K562 (cell line): ENCODE results near the gene OXSR1. TPM values are rescaled to one million over a fixed set of nuclear protein-coding genes. Genes with fewer than 3 reads are reported as not detected.

Source experiments
- ESRRA ChIP-seq: fragments of 450-650 bp; IDR thresholded peaks from 2 replicates; pipeline ENCODE4 v1.6.1; 2014; ENCODE audit warnings: low read depth, mild to moderate bottlenecking, moderate library complexity, borderline replicate concordance
- JUN ChIP-seq, 2 experiments: sonication (generic) in 1 of 2; formaldehyde crosslinking in 1 of 2; IDR thresholded peaks; 2 replicates each; pipeline versions ENCODE4 v1.6.1 to v1.8.0; 2012 to 2022; ENCODE audit warnings: borderline replicate concordance in 2 of 2, mild to moderate bottlenecking in 2 of 2, improper control_type of control experiment in 1 of 2, low read depth in 1 of 2, low read length in 1 of 2, missing genetic modification reagents in 1 of 2
- KAT2B ChIP-seq: IDR thresholded peaks from one replicate; pipeline ENCODE4 v1.6.1; 2012; ENCODE audit warnings: low read depth, mild to moderate bottlenecking, control low read depth, inconsistent platforms, low read length, moderate library complexity
- MAZ ChIP-seq, 2 experiments: fragments of 450-650 bp in 1 of 2; sonication (generic) in 1 of 2; formaldehyde crosslinking; IDR thresholded peaks in 1 of 2; conservative IDR thresholded peaks in 1 of 2; 2 replicates each; pipeline versions ENCODE4 v1.4.0 to v1.5.0; 2020; ENCODE audit warnings: mild to moderate bottlenecking in 1 of 2, missing genetic modification reagents in 1 of 2
- MYNN ChIP-seq, 2 experiments: sonication (generic); formaldehyde crosslinking in 1 of 2; IDR thresholded peaks; 2 replicates each; pipeline versions ENCODE4 v1.5.0 to v1.6.1; 2016 to 2020; ENCODE audit warnings: antibody characterized with exemption in 1 of 2, missing genetic modification reagents in 1 of 2
- POLR2AphosphoS2 ChIP-seq: IDR thresholded peaks from 2 replicates; pipeline ENCODE4 v1.6.1; 2012; ENCODE audit warnings: low read length, improper control_type of control experiment
- SAFB ChIP-seq: fragments of 200-400 bp; formaldehyde crosslinking; IDR thresholded peaks from 2 replicates; pipeline ENCODE4 v1.6.1; 2017; ENCODE audit warnings: low read depth, low read length, borderline replicate concordance
- SP1 ChIP-seq: sonication (generic); formaldehyde crosslinking; IDR thresholded peaks from 2 replicates; pipeline ENCODE4 v1.8.1; 2022; ENCODE audit warnings: mild to moderate bottlenecking, missing genetic modification reagents
- STAG1 ChIP-seq: sonication (generic); formaldehyde crosslinking; IDR thresholded peaks from 2 replicates; pipeline ENCODE4 v1.5.0; 2020; ENCODE audit warnings: missing genetic modification reagents, borderline replicate concordance
- ZNF232 ChIP-seq: sonication (generic); formaldehyde crosslinking; IDR thresholded peaks from 2 replicates; pipeline ENCODE4 v1.8.0; 2022; ENCODE audit warnings: mild to moderate bottlenecking, missing genetic modification reagents
- ZNF668 ChIP-seq: fragments of 250-450 bp; sonication (Bioruptor Pico); IDR thresholded peaks from 2 replicates; pipeline ENCODE4 v1.8.0; 2022; ENCODE audit warnings: mild to moderate bottlenecking, inconsistent platforms
- polyA plus RNA-seq, 8 experiments: library from polyadenylated mRNA; depleted of rRNA in 4 of 8; stranded (reverse) in 5 of 8; unstranded in 3 of 8; fragments of >200 nt; fragmentation: Nextera tagmentation in 2 of 8; fragmentation: Illumina TruSeq in 1 of 8; extraction: Ambion mirVana in 2 of 8; extraction: Trizol in 1 of 8; gene quantifications; 2 replicates each; pipeline versions ENCODE4 v1.2.1 to v1.2.3, GENCODE V29; 2011 to 2014; ENCODE audit warnings: inconsistent platforms in 1 of 8, missing spikeins in 1 of 8
- total RNA-seq, 7 experiments: library from RNA; depleted of rRNA in 6 of 7; stranded (reverse); fragments of >200 nt in 6 of 7; fragmentation: Illumina TruSeq in 2 of 7; extraction: Trizol in 2 of 7; gene quantifications; 2 replicates each; pipeline versions ENCODE4 v1.2.1 to v1.2.3, GENCODE V29; 2011 to 2021; ENCODE audit warnings: low replicate concordance in 1 of 7
- TF ChIP-seq, protein P1 (sequence below), 2 experiments: fragments of 450-650 bp in 1 of 2; sonication (generic) in 1 of 2; formaldehyde crosslinking in 1 of 2; IDR thresholded peaks; 2 replicates each; pipeline versions ENCODE4 v1.7.1 to v1.9.0; 2016 to 2022; ENCODE audit warnings: inconsistent platforms in 1 of 2, mild to moderate bottlenecking in 1 of 2, missing genetic modification reagents in 1 of 2
- TF ChIP-seq, protein P2 (sequence below): sonication (generic); formaldehyde crosslinking; IDR thresholded peaks from 2 replicates; pipeline ENCODE4 v1.8.1; 2023; ENCODE audit warnings: mild to moderate bottlenecking, missing genetic modification reagents, moderate library complexity
- TF ChIP-seq, protein P3 (sequence below): fragments of 250-450 bp; sonication (Bioruptor Pico); IDR thresholded peaks from 2 replicates; pipeline ENCODE4 v1.8.0; 2022; ENCODE audit warnings: inconsistent platforms

OXSR1 gene
- total and polyA plus RNA-seq, 9 of the 15 experiments (the other 6 are each of a cell fraction or from before 2014, with no cell fraction given): 15.7 to 87.6 (median 48.7) TPM

DNA sequence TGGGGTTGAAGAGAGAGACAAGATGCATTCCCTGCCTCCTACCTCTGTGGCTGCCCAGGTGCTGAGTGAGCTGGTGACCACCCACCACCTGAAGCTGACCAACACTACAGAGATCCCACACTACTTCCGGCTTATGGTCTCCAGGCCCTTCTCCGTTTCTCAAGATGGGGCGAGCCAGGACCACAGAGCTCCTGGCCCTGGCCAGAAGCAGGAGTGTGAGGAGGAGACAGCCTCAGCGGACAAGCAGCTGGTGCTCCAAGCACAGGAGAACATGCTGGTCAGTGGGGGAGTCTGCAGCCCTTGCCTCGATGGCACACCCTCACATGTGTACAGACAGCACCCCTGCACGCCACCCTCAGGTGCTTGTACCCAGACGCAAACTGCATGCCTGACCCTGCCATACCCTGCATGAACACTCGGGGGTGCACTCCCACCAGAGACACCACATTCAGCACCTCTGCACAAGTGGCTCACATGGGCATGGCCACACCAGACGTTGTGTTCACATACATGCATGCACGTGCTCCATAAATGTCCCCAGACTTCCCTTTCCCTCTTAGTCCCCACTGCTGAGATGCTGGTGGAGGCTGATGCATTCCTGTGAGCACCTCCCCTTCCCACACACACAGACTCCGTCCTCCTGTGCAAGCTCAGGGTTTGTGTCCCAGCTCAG is 47.5 kb upstream of the OXSR1 start (continued):
- no peak for TF ChIP-seq ZNF668 (CRISPR knock-in tag)
- 0 out of 4 replicates have a peak, but pooled peaks of 1 of the 2 experiments have one; percentile 60 for TF ChIP-seq MAZ (CRISPR knock-in tag; conservative IDR thresholded peaks at IDR 0.05 in 1 of 2, IDR thresholded peaks at IDR 0.05 in 1 of 2)
- peak; percentile 97 for TF ChIP-seq STAG1
- TF ChIP-seq ESRRA: no peak
- TF ChIP-seq KAT2B: no peak
- TF ChIP-seq, protein P1, sequence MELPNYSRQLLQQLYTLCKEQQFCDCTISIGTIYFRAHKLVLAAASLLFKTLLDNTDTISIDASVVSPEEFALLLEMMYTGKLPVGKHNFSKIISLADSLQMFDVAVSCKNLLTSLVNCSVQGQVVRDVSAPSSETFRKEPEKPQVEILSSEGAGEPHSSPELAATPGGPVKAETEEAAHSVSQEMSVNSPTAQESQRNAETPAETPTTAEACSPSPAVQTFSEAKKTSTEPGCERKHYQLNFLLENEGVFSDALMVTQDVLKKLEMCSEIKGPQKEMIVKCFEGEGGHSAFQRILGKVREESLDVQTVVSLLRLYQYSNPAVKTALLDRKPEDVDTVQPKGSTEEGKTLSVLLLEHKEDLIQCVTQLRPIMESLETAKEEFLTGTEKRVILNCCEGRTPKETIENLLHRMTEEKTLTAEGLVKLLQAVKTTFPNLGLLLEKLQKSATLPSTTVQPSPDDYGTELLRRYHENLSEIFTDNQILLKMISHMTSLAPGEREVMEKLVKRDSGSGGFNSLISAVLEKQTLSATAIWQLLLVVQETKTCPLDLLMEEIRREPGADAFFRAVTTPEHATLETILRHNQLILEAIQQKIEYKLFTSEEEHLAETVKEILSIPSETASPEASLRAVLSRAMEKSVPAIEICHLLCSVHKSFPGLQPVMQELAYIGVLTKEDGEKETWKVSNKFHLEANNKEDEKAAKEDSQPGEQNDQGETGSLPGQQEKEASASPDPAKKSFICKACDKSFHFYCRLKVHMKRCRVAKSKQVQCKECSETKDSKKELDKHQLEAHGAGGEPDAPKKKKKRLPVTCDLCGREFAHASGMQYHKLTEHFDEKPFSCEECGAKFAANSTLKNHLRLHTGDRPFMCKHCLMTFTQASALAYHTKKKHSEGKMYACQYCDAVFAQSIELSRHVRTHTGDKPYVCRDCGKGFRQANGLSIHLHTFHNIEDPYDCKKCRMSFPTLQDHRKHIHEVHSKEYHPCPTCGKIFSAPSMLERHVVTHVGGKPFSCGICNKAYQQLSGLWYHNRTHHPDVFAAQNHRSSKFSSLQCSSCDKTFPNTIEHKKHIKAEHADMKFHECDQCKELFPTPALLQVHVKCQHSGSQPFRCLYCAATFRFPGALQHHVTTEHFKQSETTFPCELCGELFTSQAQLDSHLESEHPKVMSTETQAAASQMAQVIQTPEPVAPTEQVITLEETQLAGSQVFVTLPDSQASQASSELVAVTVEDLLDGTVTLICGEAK (IDR thresholded peaks at IDR 0.05): no peak
- TF ChIP-seq, protein P1 (CRISPR knock-in tag; IDR thresholded peaks at IDR 0.05): no peak
- no peak for TF ChIP-seq ZNF232
- TF ChIP-seq, protein P2, sequence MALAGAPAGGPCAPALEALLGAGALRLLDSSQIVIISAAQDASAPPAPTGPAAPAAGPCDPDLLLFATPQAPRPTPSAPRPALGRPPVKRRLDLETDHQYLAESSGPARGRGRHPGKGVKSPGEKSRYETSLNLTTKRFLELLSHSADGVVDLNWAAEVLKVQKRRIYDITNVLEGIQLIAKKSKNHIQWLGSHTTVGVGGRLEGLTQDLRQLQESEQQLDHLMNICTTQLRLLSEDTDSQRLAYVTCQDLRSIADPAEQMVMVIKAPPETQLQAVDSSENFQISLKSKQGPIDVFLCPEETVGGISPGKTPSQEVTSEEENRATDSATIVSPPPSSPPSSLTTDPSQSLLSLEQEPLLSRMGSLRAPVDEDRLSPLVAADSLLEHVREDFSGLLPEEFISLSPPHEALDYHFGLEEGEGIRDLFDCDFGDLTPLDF (CRISPR knock-in tag): no peak
- peak; percentile 71; the same call in 1 of the 2 replicates for TF ChIP-seq MYNN (IDR thresholded peaks at IDR 0.05)
- no peak for TF ChIP-seq MYNN (CRISPR knock-in tag; IDR thresholded peaks at IDR 0.05)
- peak; percentile 67; the same call in 1 of the 2 replicates for TF ChIP-seq POLR2AphosphoS2
- no peak for TF ChIP-seq SP1 (CRISPR knock-in tag)
- TF ChIP-seq SAFB: no peak
- TF ChIP-seq, protein P3, sequence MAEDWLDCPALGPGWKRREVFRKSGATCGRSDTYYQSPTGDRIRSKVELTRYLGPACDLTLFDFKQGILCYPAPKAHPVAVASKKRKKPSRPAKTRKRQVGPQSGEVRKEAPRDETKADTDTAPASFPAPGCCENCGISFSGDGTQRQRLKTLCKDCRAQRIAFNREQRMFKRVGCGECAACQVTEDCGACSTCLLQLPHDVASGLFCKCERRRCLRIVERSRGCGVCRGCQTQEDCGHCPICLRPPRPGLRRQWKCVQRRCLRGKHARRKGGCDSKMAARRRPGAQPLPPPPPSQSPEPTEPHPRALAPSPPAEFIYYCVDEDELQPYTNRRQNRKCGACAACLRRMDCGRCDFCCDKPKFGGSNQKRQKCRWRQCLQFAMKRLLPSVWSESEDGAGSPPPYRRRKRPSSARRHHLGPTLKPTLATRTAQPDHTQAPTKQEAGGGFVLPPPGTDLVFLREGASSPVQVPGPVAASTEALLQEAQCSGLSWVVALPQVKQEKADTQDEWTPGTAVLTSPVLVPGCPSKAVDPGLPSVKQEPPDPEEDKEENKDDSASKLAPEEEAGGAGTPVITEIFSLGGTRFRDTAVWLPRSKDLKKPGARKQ (CRISPR knock-in tag): no peak
- TF ChIP-seq JUN (IDR thresholded peaks at IDR 0.05; ENCODE audit: borderline replicate concordance, low read depth, low read length): 0 out of 2 replicates have a peak, but pooled peaks have one; percentile 23
- TF ChIP-seq JUN (CRISPR knock-in tag; IDR thresholded peaks at IDR 0.05; ENCODE audit: borderline replicate concordance): no peak
